IPS-15b (cell line): ENCODE data around the gene CSNK1D.

ENCODE experiments used
- H3K27me3 ChIP-seq: one replicate; pipeline ENCODE4 v1.6.1; 2013; ENCODE audit warnings: low read length; ENCODE audit not compliant: control insufficient read depth, insufficient read depth
- H3K36me3 ChIP-seq: one replicate; pipeline ENCODE4 v1.6.1; 2013; ENCODE audit warnings: low read length; ENCODE audit not compliant: control insufficient read depth, insufficient read depth
- H3K4me1 ChIP-seq: one replicate; pipeline ENCODE4 v1.6.1; 2013; ENCODE audit warnings: mild to moderate bottlenecking, low read length; ENCODE audit not compliant: control insufficient read depth, insufficient read depth
- H3K4me3 ChIP-seq: one replicate; pipeline ENCODE4 v1.5.1; 2013; ENCODE audit warnings: low read depth, low read length
- H3K9ac ChIP-seq: one replicate; pipeline ENCODE4 v1.6.1; 2013; ENCODE audit warnings: low read depth, mild to moderate bottlenecking, low read length
- H3K9me3 ChIP-seq: one replicate; pipeline ENCODE4 v1.6.1; 2013; ENCODE audit warnings: mild to moderate bottlenecking, low read length; ENCODE audit not compliant: control insufficient read depth, insufficient read depth

The CSNK1D gene

GRCh38 chr17:82297714-82298537, 24.4 kb upstream of the CSNK1D start:
- H3K4me3 ChIP-seq = no peak overlapping the region
- no peaks in the 10 kb centered on the region for H3K27me3 ChIP-seq
- H3K9ac ChIP-seq = no peak overlapping the region
- H3K4me1 ChIP-seq = no peaks in the 10 kb centered on the region
- no peaks in the 10 kb centered on the region for H3K36me3 ChIP-seq
- H3K9me3 ChIP-seq = no peaks in the 10 kb centered on the region

GRCh38 chr17:82297280-82297713, 23.8 kb upstream of the CSNK1D start:
- Histone ChIP-seq H3K4me3 (no peak overlapping the region), H3K9ac (no peak overlapping the region), H3K27me3 (no peaks in the 10 kb centered on the region), H3K4me1 (no peaks in the 10 kb centered on the region), H3K9me3 (no peaks in the 10 kb centered on the region), H3K36me3 (no peaks in the 10 kb centered on the region)

GRCh38 chr17:82296511-82297279, 23.2 kb upstream of the CSNK1D start:
- Histone ChIP-seq H3K9me3 (no peaks in the 10 kb centered on the region), H3K36me3 (no peaks in the 10 kb centered on the region), H3K9ac (no peak overlapping the region), H3K4me3 (no peak overlapping the region), H3K27me3 (no peaks in the 10 kb centered on the region), H3K4me1 (no peaks in the 10 kb centered on the region)

- Histone ChIP-seq H3K9ac (no peak overlapping the region), H3K36me3 (no peaks in the 10 kb centered on the region), H3K4me1 (no peaks in the 10 kb centered on the region), H3K4me3 (no peak overlapping the region), H3K9me3 (no peaks in the 10 kb centered on the region), H3K27me3 (no peaks in the 10 kb centered on the region)
Observed at GRCh38 chr17:82295472-82295814, 21.9 kb upstream of the CSNK1D start.

- no peaks in the 10 kb centered on the region for H3K27me3 ChIP-seq
- no peaks in the 10 kb centered on the region for H3K9me3 ChIP-seq
- no peaks in the 10 kb centered on the region for H3K36me3 ChIP-seq
- peak overlapping the region; percentile 64 for H3K4me3 ChIP-seq
- H3K4me1 ChIP-seq = no peaks in the 10 kb centered on the region
- H3K9ac ChIP-seq = no peak overlapping the region
Observed at GRCh38 chr17:82294064-82294773, 20.7 kb upstream of the CSNK1D start.

GRCh38 chr17:82292251-82293154, 19.0 kb upstream of the CSNK1D start:
- Histone ChIP-seq H3K27me3 (no peaks in the 10 kb centered on the region), H3K4me1 (no peaks in the 10 kb centered on the region), H3K9ac (peak overlapping the region; percentile 76), H3K36me3 (no peaks in the 10 kb centered on the region), H3K9me3 (no peaks in the 10 kb centered on the region), H3K4me3 (peak overlapping the region; percentile 82)

GRCh38 chr17:82291582-82292250, 18.2 kb upstream of the CSNK1D start:
- Histone ChIP-seq H3K4me1 (no peaks in the 10 kb centered on the region), H3K4me3 (peak overlapping the region; percentile 82), H3K36me3 (no peaks in the 10 kb centered on the region), H3K9me3 (no peaks in the 10 kb centered on the region), H3K27me3 (no peaks in the 10 kb centered on the region), H3K9ac (no peak overlapping the region)

- Histone ChIP-seq H3K9ac (no peak overlapping the region), H3K36me3 (no peaks in the 10 kb centered on the region), H3K9me3 (no peaks in the 10 kb centered on the region), H3K27me3 (no peaks in the 10 kb centered on the region), H3K4me1 (no peaks in the 10 kb centered on the region), H3K4me3 (no peak overlapping the region)
Observed at GRCh38 chr17:82287868-82288801, 14.6 kb upstream of the CSNK1D start.

DNA sequence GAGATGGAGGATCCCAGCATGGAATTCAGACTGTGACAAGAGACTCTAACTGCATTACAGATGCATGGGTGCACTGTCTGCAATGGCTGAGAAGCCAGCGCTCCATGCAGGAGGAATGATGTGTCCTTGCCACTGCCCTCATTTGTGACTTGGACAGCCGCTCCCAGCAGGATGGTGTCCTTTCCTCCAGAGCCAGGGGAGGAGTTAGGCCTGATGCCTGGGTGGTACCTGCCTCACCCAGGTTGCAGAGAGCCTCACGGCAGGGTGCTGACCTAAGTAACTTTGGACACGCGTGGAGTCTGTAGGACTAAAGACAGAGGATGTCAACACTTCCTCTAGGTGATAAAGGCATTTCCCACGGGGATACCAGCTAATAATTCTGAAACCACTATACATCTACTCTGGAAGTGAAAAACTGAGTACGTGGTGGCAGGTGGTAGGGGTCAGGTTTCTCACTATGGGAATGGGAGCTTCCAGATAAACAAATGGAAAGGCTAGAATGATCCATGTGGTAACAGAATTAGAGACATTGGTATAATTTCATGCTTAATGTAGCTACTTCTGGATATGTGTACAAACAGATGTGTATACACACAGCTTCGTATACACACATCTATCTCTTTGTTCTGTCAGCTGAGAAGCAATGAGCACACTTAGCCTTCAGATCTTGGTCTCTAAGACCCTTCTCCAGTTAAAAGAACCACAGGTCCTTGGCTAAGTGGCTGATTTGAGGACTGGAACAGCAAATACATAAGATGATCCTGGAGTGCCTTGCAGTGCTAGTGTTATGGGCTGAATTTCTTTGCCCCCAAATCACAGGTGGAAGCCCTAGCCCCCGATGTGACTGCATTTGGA, 13.7 kb upstream of the CSNK1D start:
- H3K9me3 ChIP-seq = no peaks in the 10 kb centered on the region
- H3K9ac ChIP-seq = no peak overlapping the region
- H3K36me3 ChIP-seq = no peaks in the 10 kb centered on the region
- no peaks in the 10 kb centered on the region for H3K4me1 ChIP-seq
- no peak overlapping the region for H3K4me3 ChIP-seq
- H3K27me3 ChIP-seq = no peaks in the 10 kb centered on the region
